ENCODE results near the gene SYNC. TPM values are rescaled to one million over a fixed set of nuclear protein-coding genes. Genes with fewer than 3 reads are reported as not detected.

SYNC gene
- total RNA-seq, 2 experiments from 2014 or later: 0.09 TPM; not detected in 1

GRCh38 chr1:32666901-32667566 lies 35.5 kb downstream of the SYNC start:
- Histone ChIP-seq H3K9me2 (ENCODE audit: insufficient read depth, low read length) (no peaks in the 10 kb centered on the region), H3K79me2 (ENCODE audit: insufficient read depth, low read depth, low read length) (peaks cover 68% of the 10 kb centered on the region; the same call in 1 of the 2 replicates), H3K4me3 (ENCODE audit: low read depth, low read length, poor library complexity, severe bottlenecking) (no peak overlapping the region), H4K20me1 (ENCODE audit: insufficient read depth, low read length) (peaks cover 4% of the 10 kb centered on the region; the same call in 1 of the 2 replicates), H3K36me3 (ENCODE audit: insufficient read depth, low read length) (peaks cover 100% of the 10 kb centered on the region), H3K4me2 (ENCODE audit: low read length) (no peak overlapping the region), H2AFZ (ENCODE audit: low read length) (no peak overlapping the region), H3K9me3 (ENCODE audit: low read length) (no peaks in the 10 kb centered on the region), H3K27ac (ENCODE audit: low read depth, low read length, poor library complexity, severe bottlenecking) (no peak overlapping the region), H3K4me1 (ENCODE audit: insufficient read depth, low read length, poor library complexity, severe bottlenecking) (no peaks in the 10 kb centered on the region)
- BruUV-seq (replicated peaks): no TSS peak
- ChIA-PET CTCF (ENCODE audit: unreplicated experiment) (no interaction called here), POLR2A (no interaction called here)
- intact Hi-C loops (cut with micrococcal nuclease; ENCODE audit: unreplicated experiment): no loop called here
- no peak for TF ChIP-seq EZH2phosphoT487 (IDR thresholded peaks at IDR 0.05; ENCODE audit: borderline replicate concordance, low read depth, low read length)
- no peak for TF ChIP-seq CTCF (conservative IDR thresholded peaks at IDR 0.05; ENCODE audit: low read length)
- DNase-seq (ENCODE audit: low spot score): no peak

GRCh38 chr1:32665915-32666314 lies 36.7 kb downstream of the SYNC start:
- Histone ChIP-seq H3K4me3 (ENCODE audit: low read depth, low read length, poor library complexity, severe bottlenecking) (no peak overlapping the region), H3K4me2 (ENCODE audit: low read length) (no peak overlapping the region), H2AFZ (ENCODE audit: low read length) (no peak overlapping the region), H3K9me3 (ENCODE audit: low read length) (no peaks in the 10 kb centered on the region), H3K79me2 (ENCODE audit: insufficient read depth, low read depth, low read length) (peaks cover 79% of the 10 kb centered on the region), H3K4me1 (ENCODE audit: insufficient read depth, low read length, poor library complexity, severe bottlenecking) (peaks cover 7% of the 10 kb centered on the region), H3K36me3 (ENCODE audit: insufficient read depth, low read length) (peaks cover 100% of the 10 kb centered on the region), H3K27ac (ENCODE audit: low read depth, low read length, poor library complexity, severe bottlenecking) (no peak overlapping the region), H3K9me2 (ENCODE audit: insufficient read depth, low read length) (no peaks in the 10 kb centered on the region), H4K20me1 (ENCODE audit: insufficient read depth, low read length) (peaks cover 4% of the 10 kb centered on the region; the same call in 1 of the 2 replicates)
- no peak for DNase-seq (ENCODE audit: low spot score)
- no TSS peak for BruUV-seq (replicated peaks)
- CTCF ChIA-PET (ENCODE audit: unreplicated experiment): no interaction called here
- POLR2A ChIA-PET: interaction anchor here (1.1 kb wide), 1 partner anchor 13 kb away, joined by 3 read pairs; no protein-coding TSS in a partner anchor
- TF ChIP-seq EZH2phosphoT487 (IDR thresholded peaks at IDR 0.05; ENCODE audit: borderline replicate concordance, low read depth, low read length) (no peak), CTCF (conservative IDR thresholded peaks at IDR 0.05; ENCODE audit: low read length) (no peak)
- intact Hi-C loops (cut with micrococcal nuclease; ENCODE audit: unreplicated experiment): no loop called here

GRCh38 chr1:32659581-32659980 lies 43.0 kb downstream of the SYNC start:
- no peak overlapping the region for H3K4me2 ChIP-seq (ENCODE audit: low read length)
- H3K9me3 ChIP-seq (ENCODE audit: low read length): no peaks in the 10 kb centered on the region
- BruUV-seq (replicated peaks): no TSS peak
- H3K4me1 ChIP-seq (ENCODE audit: insufficient read depth, low read length, poor library complexity, severe bottlenecking): peaks cover 25% of the 10 kb centered on the region
- TF ChIP-seq CTCF (conservative IDR thresholded peaks at IDR 0.05; ENCODE audit: low read length): no peak
- no peak for TF ChIP-seq EZH2phosphoT487 (IDR thresholded peaks at IDR 0.05; ENCODE audit: borderline replicate concordance, low read depth, low read length)
- H2AFZ ChIP-seq (ENCODE audit: low read length): no peak overlapping the region
- peaks cover 94% of the 10 kb centered on the region for H3K79me2 ChIP-seq (ENCODE audit: insufficient read depth, low read depth, low read length)
- peaks cover 6% of the 10 kb centered on the region for H4K20me1 ChIP-seq (ENCODE audit: insufficient read depth, low read length)
- no peak for DNase-seq (ENCODE audit: low spot score)
- ChIA-PET POLR2A (interaction anchor here (0.6 to 1.4 kb wide), 2 partner anchors 11 to 22 kb away, joined by 3 to 8 read pairs; no protein-coding TSS in a partner anchor), CTCF (ENCODE audit: unreplicated experiment) (no interaction called here)
- no peak overlapping the region for H3K27ac ChIP-seq (ENCODE audit: low read depth, low read length, poor library complexity, severe bottlenecking)
- no peak overlapping the region for H3K4me3 ChIP-seq (ENCODE audit: low read depth, low read length, poor library complexity, severe bottlenecking)
- intact Hi-C loops (cut with micrococcal nuclease; ENCODE audit: unreplicated experiment): no loop called here
- no peaks in the 10 kb centered on the region for H3K9me2 ChIP-seq (ENCODE audit: insufficient read depth, low read length)
- H3K36me3 ChIP-seq (ENCODE audit: insufficient read depth, low read length): peaks cover 98% of the 10 kb centered on the region
